Ureter (tissue), 1 donor: ENCODE data around the gene SYNE1. TPM values are rescaled to one million over a fixed set of nuclear protein-coding genes. Genes with fewer than 3 reads are reported as not detected.
"Not testable (repeated sequence)": the region's sequence is repeated elsewhere in the genome, so short reads cannot be mapped to it uniquely, and the experiment has no call there.

Source experiments
- DNase-seq: peaks from one replicate; pipeline ENCODE4 v3.0.0-alpha.2; 2020; ENCODE audit warnings: low spot score
- total RNA-seq: library from RNA; stranded (reverse); gene quantifications from one replicate; pipeline ENCODE4 v1.2.4, GENCODE V29; 2023
- donor health status: DM: yes; HTN: yes; CAD: no.

Gene SYNE1
- total RNA-seq, 1 donor from 2014 or later: 197 TPM

DNA sequence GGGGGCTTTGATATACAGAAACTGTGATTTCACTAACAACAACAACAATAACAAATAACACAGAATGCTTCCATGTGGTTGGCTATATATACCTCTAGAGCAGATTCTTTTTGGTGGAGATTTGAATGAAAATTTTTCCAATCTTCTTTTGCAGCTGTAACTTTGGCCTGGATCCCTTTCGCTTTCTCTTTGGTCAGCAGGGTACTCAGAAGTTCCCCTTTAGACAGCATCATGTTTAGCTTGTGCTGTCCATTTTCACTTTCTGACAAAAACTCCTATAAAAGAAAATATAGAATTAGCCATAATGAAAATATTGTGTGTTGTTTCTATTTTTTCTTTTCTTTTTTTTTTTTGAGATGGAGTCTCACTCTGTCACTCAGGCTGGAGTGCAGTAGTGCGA lies 264.2 kb downstream of the SYNE1 start:
- no peak for DNase-seq

DNA sequence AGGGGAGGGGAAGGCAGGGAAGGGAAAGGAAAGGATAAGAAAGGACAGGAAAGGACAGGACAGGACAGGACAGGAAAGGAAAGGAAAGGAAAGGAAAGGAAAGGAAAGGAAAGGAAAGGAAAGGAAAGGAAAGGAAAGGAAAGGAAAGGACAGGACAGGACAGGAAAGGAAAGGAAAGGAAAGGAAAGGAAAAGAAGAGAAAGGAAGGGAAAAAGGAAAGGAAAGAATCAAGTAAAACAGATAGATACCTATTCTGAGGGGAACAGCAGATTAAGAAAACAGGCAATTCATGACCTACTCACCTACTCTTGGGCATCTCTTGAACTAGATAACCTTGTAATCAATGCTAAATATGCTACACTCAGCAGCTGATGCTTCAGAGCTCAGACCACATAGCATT lies 265.4 kb downstream of the SYNE1 start:
- no peak for DNase-seq

DNA sequence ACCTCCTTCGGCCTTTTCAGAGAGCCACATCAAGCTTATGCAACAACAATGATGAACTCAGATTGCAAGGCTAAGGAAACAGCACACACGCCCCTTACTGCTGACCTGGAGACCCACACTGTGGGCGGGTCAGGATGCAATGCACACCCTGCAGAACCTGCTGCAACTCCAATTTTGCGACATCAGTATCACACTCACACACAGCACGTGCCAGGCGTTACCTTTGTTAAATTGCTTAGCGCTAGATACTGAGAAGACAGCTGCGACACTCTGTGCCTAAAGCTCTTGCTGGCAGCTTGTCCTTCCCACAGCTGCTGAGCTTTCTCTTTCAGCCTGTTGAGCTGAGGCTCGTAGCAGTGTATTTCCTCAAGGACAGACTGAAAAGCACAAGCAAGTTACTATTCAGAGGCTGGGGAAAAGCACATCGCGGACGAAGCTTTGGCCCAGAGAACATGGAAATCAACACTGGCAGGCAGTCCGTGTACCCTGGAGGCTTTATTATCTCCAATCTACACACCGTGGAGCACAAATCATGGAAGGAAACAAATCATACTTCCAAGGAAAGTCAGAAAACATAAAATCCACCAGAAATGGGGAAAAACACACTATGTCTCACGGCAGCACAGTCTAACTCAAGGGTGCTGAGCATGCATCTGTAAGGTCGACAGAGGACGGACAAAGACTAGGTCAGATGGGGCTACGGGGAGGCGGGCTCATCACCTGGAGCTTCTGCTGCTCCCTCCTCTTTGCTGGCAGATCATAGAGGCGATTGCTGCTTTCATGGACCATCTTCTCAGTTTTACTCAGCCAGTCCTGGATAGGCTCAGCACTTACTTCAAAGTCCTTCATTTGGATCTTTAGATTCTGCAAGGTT lies 268.2 kb downstream of the SYNE1 start:
- DNase-seq: no peak

DNA sequence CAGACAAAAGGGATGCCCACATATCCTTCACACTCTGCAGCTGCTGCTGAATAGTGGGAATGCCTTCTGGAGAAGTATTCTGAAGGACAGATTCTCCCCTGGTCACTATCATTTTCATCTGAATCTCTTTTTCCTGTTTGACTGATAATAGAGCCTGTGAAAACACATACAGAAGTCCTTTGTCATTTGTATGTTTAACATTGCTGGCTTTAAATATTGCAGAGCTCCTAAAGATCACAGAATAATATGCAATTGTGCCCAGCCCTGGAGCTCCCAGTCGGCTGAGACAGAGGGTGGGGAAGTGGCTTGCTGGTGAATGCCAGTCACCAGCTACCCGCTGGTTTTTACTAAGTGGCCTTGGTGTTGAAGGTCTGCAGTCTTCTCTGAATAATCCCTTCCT lies 272.3 kb downstream of the SYNE1 start:
- DNase-seq: no peak

DNA sequence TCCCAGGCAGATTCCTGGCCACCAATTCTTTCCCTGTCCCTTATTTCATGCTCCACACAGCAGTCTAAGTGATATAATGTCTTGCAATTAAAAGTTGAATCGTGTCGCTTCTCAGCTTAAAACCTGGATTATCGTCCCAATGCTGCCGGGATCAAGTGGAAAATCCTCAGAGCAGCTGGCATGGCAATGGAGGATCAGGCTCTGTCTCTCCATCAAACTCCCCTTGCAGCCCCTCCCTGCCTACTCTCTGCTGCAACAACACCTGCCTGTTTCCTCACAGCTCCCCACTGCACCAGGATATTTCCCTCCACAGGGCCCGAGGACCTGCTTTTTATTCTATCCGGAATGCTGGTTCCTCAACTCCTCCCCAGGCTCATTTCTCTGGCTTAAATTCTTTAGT lies 277.1 kb downstream of the SYNE1 start:
- no peak for DNase-seq

DNA sequence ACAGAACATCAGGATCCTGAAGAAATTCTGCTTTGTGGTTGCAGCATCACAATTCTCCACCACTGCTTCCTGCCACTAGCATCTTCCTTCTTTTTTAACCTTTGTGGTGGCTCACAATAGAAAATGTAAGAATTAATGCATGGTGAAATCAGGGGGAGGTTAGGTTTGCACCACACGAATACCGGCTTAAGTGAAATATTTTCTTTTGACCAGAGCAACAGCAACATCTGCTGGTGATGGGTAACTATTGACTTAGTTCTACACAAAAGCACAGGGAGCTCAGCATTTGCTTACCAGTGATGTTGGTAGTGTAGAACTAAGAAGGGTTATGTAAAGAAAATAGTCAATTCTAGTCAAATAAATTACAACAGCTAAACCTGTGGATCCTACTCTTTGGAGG lies 280.5 kb downstream of the SYNE1 start:
- peak; percentile 5 for DNase-seq

DNA sequence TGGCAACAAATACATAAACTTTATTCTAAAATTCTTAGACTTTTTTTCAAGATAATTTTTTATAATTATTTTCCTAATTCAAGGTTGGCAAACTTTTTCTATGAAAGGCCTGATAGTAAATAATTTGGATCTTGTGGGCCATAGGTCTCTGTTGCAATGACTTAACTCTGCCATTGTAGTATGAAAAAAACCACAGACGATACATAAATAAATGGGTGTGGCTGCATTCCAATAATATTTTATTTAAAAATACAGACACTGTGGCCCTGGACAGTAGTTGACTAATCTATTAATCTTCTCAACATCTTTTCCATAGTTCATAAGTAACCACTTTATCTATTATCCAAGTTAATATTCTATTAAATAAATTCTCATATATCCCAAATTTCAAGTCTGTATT lies 281.1 kb downstream of the SYNE1 start:
- no peak for DNase-seq

DNA sequence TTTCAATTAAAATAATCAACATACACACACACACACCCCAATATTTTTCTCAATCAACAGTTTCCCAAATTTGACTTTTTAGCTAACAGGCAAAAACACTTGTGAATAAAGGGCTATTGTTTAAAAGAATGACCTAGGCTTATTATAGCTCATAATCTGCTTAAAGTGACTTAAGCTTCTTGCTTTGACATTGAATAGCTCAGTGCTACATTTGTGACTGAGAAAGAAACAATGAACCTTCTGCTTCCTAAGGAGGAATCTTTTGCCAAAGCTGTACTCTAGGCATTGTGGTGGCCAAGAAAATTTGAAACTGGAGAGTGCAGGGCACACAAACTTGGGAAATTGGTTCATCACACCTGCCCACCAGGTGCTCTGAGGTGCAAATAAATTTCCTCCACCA lies 282.0 kb downstream of the SYNE1 start:
- DNase-seq: peak; percentile 22

DNA sequence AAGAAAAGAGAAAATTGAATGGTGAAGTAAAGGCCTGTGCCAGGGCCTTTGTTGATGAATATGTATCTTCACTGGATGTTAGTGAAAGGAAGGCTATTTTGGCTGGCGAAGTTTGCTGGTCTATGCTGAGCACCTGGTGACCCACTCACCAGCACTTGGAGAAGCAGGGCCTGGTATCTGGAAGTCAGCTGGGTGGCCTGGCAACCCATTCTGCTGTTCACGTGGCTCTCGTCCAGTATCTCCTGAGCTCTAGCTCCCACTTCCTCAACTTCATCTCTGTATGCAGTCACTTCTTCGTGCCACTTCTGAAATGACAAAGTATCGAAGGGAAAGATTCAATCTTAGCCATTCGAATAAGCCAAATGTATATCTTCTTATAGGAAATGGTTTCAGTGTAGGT lies 283.7 kb downstream of the SYNE1 start:
- peak; percentile 36 for DNase-seq

DNA sequence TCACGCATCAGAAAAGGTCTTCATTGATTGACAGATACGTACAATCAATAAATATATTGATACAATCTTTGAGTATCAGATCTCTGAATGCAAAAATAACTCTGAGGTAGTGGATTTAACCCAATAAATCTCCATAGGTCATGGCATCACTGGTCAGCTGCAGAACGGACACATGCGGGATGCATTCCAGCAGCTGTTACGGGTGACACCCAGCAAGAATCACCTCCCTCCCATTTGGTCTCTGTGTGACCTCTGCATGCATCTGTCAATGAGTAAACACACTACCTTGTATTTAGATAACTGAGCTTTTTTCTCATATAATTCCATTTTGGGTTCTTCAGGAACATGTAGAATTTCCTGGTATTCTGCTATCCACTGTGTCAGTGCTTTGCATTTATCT lies 285.4 kb downstream of the SYNE1 start:
- DNase-seq: peak; percentile 3

DNA sequence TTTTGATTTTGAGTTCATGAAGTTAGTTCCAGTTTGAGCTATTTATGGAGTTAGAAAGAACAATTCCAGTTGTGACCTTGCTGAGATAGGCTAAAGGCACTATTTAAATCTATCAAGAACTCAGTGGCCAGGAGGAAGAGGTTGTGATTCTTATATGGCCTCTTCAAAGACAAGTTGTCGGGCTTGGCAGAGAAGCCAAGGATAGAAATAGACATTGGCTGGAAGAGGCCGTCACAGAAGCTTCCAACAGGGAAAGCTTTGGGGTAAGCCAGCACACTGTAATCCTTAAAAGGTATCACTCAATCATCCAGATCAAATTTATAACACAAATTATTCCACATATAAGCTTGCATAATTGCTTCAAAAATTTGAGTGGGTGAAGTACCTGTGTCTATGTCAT lies 286.1 kb downstream of the SYNE1 start:
- peak; percentile 41 for DNase-seq

DNA sequence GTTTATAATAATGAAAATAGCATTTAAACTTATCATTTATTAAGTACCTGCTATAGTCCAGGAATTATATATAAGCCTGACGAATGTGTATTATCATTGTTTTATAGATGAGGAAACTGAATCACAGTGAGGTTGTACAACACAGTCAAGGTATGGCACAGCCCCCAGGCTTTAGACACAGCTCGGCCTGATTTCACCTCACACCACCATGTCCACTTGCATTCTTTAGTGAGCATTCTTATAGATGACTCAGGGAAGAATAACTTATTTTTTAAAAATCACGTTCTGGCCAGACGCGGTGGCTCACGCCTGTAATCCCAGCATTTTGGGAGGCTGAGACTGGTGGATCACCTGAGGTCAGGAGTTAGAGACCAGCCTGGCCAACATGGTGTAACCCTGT lies 289.0 kb downstream of the SYNE1 start:
- no peak for DNase-seq

DNA sequence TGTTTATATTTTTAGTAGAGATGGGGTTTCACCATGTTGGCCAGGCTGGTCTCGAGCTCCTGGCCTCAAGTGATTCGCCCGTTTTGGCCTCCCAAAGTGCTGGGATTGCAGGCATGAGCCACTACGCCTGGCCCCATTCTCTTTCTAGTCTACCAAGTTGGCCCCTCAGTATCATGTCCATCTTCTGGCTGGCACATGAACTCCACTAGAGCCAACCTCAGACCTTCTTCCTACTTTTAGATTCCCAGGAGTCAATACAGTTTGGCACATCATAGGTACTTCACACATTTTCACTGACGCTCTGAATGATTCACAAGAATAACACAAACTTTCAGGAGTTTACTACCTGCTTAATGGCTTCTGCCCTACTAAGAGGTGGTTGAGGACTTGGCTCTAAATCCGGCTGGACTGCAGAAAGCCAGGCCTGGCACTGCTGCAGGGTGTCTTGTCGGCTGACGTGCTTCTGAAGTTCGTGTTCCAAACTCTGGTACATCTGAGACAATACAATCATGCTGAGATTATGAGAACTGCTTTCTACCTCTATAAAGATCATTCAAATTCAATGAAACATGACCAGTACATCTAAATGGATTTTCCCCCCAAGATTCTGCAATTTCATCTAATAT lies 293.3 kb downstream of the SYNE1 start:
- DNase-seq: no peak

DNA sequence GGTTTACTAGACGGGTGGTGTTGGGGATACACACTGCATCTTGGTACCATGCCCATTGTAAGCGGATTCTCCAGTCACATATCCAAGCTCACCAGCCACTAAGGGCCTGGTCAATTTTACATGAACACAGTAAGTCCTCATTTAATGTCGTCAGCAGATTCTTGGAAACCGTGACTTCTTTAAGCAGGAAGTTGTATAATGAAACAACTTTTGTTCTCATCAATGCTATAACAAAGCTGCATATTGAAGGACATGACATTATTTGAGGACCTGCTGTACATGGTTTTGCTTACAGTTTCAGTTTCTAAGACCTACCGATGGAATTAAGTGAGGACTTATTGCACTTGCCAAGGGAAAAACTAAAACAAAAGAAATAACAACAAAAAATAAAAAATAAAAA lies 295.6 kb downstream of the SYNE1 start:
- DNase-seq: no peak

DNA sequence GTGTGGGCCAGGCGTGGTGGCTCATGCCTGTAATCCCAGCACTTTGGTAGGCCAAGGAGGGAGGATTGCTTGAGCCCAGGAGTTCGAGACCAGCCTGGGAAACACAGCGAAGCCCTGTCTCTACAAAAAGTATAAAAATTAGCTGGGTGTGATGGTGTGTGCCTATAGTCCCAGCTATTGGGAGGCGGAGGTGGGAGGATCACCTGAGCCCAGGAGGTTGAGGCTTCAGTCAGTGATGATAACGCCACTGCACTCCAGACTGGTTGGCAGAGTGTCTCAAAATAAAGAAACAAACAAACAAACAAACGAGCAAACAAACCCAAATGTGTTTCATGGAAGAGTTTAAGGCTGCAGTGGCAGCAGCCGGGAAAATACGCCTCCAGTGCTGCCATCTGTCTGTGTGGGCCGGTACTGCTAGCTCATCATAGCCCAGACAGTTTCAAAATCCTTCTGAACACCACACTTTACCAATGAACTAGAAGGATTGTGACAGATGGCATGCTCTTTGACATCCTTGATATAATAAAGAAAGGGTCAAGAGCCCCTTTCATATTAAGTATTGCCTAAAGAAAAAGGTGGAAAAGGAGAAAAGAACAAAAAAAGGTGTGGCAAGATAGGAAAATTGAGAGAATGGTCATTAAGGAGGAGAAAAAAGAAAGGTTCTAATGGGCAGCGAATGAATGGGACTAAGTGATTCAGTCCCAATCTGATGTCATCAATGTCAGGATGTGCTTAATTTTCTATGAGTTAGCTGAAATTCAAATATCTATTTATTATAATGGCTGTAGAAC lies 298.6 kb downstream of the SYNE1 start:
- DNase-seq: no peak

DNA sequence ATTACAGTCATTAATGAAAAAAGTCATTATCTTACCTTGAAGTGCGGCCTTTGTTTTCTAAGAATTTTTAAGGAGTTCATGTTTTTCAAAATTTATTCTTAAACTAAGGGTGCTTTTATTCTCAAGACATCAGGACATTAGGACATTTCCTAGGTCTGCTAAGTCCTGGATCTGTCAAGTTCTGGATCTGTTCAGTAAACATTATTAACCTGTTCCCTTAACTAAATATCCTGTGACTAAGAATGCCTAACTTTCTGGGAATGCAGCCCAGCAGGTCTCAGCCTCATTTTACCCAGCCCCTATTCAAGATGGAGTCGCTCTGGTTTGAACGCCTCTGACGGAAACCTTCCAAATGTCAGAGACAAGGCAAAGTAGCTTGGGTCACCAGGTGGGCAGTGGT lies 302.6 kb downstream of the SYNE1 start:
- DNase-seq: no peak

DNA sequence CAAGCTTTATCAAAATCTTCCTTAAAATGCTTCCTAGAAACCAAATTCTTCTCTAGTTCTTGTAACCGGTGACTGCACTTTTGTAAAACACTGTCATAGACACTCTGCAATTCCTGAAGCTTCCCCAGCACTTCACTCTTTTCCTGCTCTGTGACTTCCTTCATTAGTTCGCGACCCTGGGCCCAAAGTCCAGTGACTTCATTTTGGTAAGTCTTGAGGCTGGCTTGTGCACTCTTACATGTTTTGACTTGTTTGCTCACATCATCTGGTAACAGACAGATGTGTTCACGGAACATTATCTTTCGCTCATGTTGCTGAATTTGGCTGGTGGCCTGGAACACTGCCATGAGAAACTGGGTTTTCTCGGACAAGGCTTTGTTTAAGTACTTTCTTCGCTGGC lies 306.2 kb downstream of the SYNE1 start:
- DNase-seq: no peak

DNA sequence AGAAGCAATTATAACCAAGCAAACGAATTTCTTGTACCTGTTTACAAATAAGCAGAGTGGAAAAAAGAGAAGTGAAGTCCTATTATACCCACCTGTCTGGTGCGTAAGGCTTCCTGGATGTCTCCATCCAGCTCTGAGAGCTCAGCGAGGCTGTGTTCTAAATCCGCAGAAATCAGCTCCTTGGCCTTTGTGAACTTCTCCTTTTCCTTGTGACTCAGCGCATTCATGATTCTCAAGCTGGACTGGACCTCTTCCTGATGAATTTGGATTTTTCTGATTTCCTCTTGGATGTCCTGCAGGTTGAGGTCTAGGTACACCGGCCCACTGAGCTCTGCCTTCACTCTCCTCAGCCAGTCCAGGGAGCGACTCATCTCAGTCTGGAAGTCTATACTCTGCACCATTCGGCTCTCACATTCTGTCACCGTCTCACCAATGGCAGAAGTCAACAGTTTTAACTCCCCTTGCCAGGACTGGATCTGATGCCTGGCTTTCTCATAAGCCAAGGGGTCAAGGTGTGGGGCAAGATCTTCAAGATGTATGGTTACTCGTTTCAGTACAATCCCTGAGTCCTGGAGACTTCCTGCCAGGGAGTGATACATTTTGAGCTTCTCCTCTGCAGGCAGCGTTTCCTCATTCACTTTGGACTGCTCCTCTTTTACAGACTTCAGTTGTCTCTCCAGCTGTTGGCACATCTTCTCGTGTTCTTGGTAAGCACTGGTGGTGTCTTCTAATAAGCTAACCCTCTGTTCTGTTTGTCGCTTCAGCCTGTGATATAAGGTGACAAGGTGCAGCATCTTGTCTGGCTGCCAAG lies 307.3 kb downstream of the SYNE1 start:
- no peak for DNase-seq

DNA sequence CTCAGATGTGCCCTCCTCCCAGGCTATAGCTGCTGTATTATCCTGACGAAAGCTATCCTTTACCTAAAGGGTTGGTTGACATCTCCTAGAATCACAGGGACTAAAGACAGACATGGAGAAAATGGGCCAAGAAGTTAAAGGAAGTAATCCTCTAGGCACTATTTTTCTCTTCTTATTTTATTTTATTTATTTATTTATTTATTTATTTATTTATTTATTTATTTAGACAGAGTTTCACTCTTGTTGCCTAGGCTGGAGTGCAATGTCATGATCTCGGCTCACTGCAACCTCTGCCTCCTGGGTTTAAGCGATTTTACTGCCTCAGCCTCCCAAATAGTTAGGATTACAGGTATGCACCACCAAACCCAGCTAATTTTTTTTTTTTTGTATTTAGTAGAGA lies 309.0 kb downstream of the SYNE1 start:
- not testable (repeated sequence) for DNase-seq

DNA sequence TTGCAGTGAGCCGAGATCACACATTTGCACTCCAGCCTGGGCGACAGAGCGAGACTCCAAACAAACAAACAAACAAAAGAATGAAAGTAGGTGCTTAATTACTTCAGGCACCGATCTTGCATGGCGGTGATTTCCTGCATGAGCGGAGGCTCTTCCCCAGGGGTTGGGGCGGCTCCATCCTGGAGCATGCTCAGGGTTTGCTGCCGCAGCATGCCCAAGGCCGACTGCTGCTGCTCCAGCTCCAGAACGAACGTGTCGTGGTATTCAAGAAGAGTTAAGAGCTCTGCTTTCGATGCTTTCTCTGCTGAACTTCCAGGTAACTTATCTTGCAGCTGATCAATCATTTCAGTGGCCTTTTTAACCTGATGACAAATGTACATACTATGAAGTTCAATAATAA lies 313.8 kb downstream of the SYNE1 start:
- DNase-seq: no peak

DNA sequence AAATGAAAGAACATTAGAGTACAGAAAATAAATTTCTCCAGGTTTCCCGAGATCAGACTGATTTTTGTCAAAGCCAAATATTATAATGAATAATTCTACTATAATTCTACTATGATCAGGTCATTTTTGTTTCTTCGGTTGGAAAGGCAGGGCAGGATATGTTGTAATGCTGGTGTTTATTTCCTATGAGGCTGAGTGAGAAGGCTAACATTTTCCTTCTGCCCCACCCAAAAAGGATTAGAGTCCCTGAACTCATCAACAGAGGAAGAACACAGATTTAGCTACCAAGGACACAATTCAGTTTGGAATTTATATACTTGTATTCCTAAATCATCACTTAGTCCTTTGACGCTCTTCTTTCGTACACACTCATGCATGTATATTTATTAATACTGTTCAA lies 318.9 kb downstream of the SYNE1 start:
- DNase-seq: no peak

DNA sequence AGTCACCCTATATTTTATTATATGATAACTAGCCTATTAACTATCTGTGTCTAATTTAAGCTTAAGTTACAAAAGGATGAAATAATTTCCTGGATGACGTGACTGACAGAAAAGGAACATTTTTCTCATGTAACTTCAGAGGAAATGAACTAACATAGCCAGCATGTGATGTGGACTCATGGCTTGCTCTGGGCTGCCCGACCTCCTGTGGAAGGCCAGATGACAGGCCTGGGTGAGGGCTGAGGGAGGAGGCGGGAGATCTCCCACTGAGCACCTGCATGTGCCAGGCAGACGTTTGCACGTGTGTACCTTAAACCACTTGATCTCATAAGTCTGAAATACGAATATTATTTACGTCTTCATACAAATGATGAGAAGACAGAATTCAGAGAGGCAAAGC lies 321.1 kb downstream of the SYNE1 start:
- DNase-seq: no peak
